Testis (tissue), 2 donors: ENCODE results near the gene PRF1.

Experiments used
- POLR2A ChIP-seq: fragments of 450-650 bp; IDR thresholded peaks from one replicate; pipeline ENCODE4 v1.6.1; 2017; ENCODE audit warnings: antibody characterized with exemption, mild to moderate bottlenecking, moderate library complexity
- TF ChIP-seq, protein P1 (sequence below), 3 experiments: fragments of 450-650 bp in 2 of 3; fragments of 200-600 bp in 1 of 3; sonication (generic) in 1 of 3; IDR thresholded peaks; one replicate each; pipeline ENCODE4 v1.5.1; 2016 to 2019; ENCODE audit warnings: antibody characterized with exemption in 3 of 3, mild to moderate bottlenecking in 2 of 3, moderate library complexity in 1 of 3

DNA sequence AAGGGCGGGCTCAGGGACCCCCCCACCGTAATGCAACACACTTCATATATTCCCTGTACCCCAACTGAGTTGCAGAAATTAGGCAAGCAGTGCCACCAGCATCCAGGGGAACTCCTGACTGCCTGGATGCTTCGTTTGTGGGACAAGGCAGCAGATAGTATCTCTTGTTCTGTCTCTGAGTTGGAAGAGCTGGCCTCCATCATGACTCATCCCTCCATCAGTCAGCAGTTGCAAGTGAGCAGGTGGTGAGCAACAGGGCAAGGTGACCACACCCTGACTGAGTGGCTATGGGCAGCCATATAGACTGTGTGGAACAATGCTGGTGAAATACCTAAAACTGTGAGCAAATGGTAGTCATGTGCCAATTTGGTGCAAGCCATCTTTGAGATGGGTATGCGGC is 47.0 kb upstream of the PRF1 start:
- TF ChIP-seq, protein P1, sequence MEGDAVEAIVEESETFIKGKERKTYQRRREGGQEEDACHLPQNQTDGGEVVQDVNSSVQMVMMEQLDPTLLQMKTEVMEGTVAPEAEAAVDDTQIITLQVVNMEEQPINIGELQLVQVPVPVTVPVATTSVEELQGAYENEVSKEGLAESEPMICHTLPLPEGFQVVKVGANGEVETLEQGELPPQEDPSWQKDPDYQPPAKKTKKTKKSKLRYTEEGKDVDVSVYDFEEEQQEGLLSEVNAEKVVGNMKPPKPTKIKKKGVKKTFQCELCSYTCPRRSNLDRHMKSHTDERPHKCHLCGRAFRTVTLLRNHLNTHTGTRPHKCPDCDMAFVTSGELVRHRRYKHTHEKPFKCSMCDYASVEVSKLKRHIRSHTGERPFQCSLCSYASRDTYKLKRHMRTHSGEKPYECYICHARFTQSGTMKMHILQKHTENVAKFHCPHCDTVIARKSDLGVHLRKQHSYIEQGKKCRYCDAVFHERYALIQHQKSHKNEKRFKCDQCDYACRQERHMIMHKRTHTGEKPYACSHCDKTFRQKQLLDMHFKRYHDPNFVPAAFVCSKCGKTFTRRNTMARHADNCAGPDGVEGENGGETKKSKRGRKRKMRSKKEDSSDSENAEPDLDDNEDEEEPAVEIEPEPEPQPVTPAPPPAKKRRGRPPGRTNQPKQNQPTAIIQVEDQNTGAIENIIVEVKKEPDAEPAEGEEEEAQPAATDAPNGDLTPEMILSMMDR (IDR thresholded peaks at IDR 0.05) = no peak
- TF ChIP-seq POLR2A = no peak
